ENCODE data around the gene MRPL43. TPM values are rescaled to one million over a fixed set of nuclear protein-coding genes. Genes with fewer than 3 reads are reported as not detected.
"Not testable (repeated sequence)": the region's sequence is repeated elsewhere in the genome, so short reads cannot be mapped to it uniquely, and the experiment has no call there.

Gene MRPL43
- 41.2 TPM for total RNA-seq

DNA sequence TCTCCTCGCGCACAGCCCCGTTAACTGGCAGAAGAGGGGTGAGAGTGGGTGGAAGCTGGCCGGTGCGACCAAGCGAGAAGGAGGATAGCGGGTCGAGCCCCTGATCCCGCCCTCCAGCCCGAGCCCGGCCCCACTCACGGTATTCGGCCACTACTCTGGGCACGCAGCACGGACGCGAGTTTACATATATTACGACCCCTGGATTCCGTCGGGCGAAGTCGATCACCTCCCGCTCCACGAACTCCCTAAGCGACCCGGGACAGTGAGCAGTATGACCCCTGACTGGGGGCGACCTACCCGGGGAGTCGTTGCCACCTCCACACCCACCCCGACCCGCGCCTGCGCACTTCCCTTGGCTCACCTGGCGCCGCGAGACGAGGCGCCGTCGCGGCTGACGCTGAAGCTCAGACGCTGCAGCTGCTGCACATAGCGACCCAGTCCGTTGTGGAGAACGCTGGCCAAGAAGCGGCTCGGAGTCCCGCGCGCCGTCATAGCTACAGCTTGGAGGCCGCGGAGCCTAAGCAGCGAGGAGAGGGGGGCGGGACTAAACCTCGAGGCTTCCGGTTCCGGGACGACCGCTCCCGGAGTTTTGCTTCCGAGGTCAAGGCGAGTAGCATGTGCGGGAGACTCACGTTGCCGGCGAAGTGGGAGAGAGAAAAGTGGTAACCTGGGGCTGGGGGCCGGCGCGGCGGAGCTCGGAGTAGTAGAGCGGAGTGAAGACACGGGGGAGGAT is at the start of gene MRPL43, which contains the start of gene TWNK:
TSS of gene MRPL43 (minus strand) at position 546 of the 733 bp plus-strand sequence. CDS start at position 492, 54 bp downstream.
TSS of gene TWNK (plus strand) at position 592 of the 733 bp plus-strand sequence. CDS start 668 bp downstream, outside the sequence.
- H3K27ac ChIP-seq (ENCODE audit: low read depth, low read length), result peak within 1 kb of the TSS; percentile 75
- peaks cover 46 to 51% (median 50%) of the 10 kb centered on the region in 3 donors for H3K36me3 ChIP-seq (ENCODE audit: control insufficient read depth in 3 of 3, insufficient read depth in 3 of 3, low read length in 3 of 3)

DNA sequence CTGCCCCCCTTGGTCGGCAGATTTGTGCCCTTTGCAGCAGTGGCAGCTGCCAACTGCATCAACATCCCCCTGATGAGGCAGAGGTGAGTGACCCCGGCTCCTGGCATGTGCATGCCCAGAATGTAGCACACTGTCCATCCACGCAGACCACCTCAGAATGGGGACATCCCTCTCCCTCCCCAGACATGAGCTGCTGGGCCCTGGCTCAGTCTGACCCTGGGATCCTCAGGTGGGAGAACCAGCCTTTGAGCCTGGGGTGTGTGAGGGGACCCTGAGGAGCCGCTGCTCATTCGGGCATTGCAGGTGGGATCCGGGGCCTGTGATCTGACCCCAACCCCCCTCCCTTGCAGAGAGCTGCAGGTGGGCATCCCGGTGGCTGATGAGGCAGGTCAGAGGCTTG is 49.4 kb upstream of the MRPL43 start:
- Histone ChIP-seq H3K27me3 (ENCODE audit: control insufficient read depth in 3 of 3, insufficient read depth in 3 of 3, low read length in 3 of 3) (no peaks in the 10 kb centered on the region), H3K4me1 (ENCODE audit: control insufficient read depth in 3 of 3, insufficient read depth in 3 of 3, low read length in 3 of 3) (peaks cover 11 to 20% (median 17%) of the 10 kb centered on the region in 3 donors), H3K9ac (ENCODE audit: low read depth in 1 of 3, low read length in 3 of 3) (no peak overlapping the region), H3K9me3 (ENCODE audit: control insufficient read depth in 3 of 3, low read length in 3 of 3) (no peaks in the 10 kb centered on the region), H3K36me3 (ENCODE audit: control insufficient read depth in 3 of 3, insufficient read depth in 3 of 3, low read length in 3 of 3) (peaks cover 32 to 49% (median 33%) of the 10 kb centered on the region in 3 donors), H3K27ac (ENCODE audit: low read depth, low read length) (no peak overlapping the region), H3K4me3 (ENCODE audit: low read length in 3 of 3) (no peak overlapping the region)

More for the DNA sequence above, at the start of gene MRPL43, which contains the start of gene TWNK:
- H3K9ac ChIP-seq (ENCODE audit: low read depth in 1 of 3, low read length in 3 of 3), result peak within 1 kb of the TSS; percentile 90 to 98 (median 91)
- H3K9me3 ChIP-seq (ENCODE audit: control insufficient read depth in 3 of 3, low read length in 3 of 3), result no peaks in the 10 kb centered on the region
- peaks cover 27 to 58% (median 38%) of the 10 kb centered on the region in 3 donors for H3K4me1 ChIP-seq (ENCODE audit: control insufficient read depth in 3 of 3, insufficient read depth in 3 of 3, low read length in 3 of 3)
- no peaks in the 10 kb centered on the region for H3K27me3 ChIP-seq (ENCODE audit: control insufficient read depth in 3 of 3, insufficient read depth in 3 of 3, low read length in 3 of 3)
- H3K4me3 ChIP-seq (ENCODE audit: low read length in 3 of 3), result peak within 1 kb of the TSS; percentile 95 to 100 (median 97)

DNA sequence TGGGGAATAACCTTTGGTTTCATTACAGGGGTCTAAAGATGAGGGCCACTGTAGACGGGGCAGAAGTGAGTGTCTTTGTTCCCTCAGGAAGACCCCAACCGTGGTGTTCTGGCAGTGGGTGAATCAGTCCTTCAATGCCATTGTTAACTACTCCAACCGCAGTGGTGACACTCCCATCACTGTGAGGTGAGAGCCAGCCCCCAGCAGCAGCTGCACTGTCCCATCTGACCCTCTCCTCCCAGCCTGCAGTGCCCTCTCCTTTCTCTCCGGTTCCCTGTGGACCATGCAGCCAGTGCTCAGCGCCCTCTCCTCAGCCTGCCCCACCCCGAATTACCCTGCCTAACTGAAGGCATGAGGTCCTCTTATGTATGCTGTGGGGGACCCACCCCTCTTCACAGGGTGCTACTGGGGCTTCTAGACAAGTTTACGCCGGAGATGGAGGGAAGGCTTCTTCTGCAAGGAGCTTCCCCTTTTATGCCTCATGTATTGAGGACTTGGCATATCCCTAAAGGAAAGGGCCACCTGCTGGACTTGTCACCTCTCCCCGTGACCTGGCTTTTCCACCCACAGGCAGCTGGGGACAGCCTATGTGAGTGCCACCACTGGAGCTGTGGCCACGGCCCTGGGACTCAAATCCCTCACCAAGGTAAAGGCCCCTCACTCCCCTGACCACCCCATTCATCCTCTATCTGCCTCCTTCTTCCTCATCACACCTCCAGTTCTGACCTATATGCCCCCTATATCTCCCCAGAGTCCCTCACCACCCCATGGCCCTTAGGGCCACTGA is 48.8 kb upstream of the MRPL43 start:
- H3K4me1 ChIP-seq (ENCODE audit: control insufficient read depth in 3 of 3, insufficient read depth in 3 of 3, low read length in 3 of 3), result peaks cover 16 to 23% (median 23%) of the 10 kb centered on the region in 3 donors
- H3K4me3 ChIP-seq (ENCODE audit: low read length in 3 of 3), result no peak overlapping the region
- no peaks in the 10 kb centered on the region for H3K9me3 ChIP-seq (ENCODE audit: control insufficient read depth in 3 of 3, low read length in 3 of 3)
- H3K27ac ChIP-seq (ENCODE audit: low read depth, low read length), result no peak overlapping the region
- no peak overlapping the region for H3K9ac ChIP-seq (ENCODE audit: low read depth in 1 of 3, low read length in 3 of 3)
- no peaks in the 10 kb centered on the region for H3K27me3 ChIP-seq (ENCODE audit: control insufficient read depth in 3 of 3, insufficient read depth in 3 of 3, low read length in 3 of 3)
- peaks cover 32 to 49% (median 33%) of the 10 kb centered on the region in 3 donors for H3K36me3 ChIP-seq (ENCODE audit: control insufficient read depth in 3 of 3, insufficient read depth in 3 of 3, low read length in 3 of 3)

- Histone ChIP-seq H3K27me3 (ENCODE audit: control insufficient read depth in 3 of 3, insufficient read depth in 3 of 3, low read length in 3 of 3) (no peaks in the 10 kb centered on the region), H3K36me3 (ENCODE audit: control insufficient read depth in 3 of 3, insufficient read depth in 3 of 3, low read length in 3 of 3) (peaks cover 32 to 49% (median 33%) of the 10 kb centered on the region in 3 donors)
These were observed 48.0 kb upstream of the MRPL43 start for GRCh38 chr10:101035314-101035713.

DNA sequence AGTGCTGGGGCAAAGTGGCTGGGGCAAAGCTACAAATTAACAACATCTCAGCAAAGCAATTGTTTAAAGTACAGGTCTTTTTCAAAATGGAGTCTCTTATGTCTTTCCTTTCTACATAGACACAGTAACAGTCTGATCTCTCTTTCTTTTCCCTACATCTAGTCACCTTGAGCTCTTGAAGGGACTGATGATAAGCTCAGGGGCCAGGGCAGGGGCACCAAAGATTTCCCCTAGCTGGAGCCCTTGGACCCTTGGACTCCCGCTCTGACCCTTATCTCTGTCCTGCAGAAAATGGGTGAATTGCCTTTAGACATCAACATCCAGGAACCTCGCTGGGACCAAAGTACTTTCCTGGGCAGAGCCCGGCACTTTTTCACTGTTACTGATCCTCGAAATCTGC is 47.1 kb upstream of the MRPL43 start:
- not testable (repeated sequence) for H3K27ac ChIP-seq (ENCODE audit: low read depth, low read length); H3K9ac ChIP-seq (ENCODE audit: low read depth in 1 of 3, low read length in 3 of 3); H3K4me3 ChIP-seq (ENCODE audit: low read length in 3 of 3); H3K9me3 ChIP-seq (ENCODE audit: control insufficient read depth in 3 of 3, low read length in 3 of 3); H3K27me3 ChIP-seq (ENCODE audit: control insufficient read depth in 3 of 3, insufficient read depth in 3 of 3, low read length in 3 of 3)
- Histone ChIP-seq H3K4me1 (ENCODE audit: control insufficient read depth in 3 of 3, insufficient read depth in 3 of 3, low read length in 3 of 3) (peaks cover 23 to 32% (median 29%) of the 10 kb centered on the region in 3 donors), H3K36me3 (ENCODE audit: control insufficient read depth in 3 of 3, insufficient read depth in 3 of 3, low read length in 3 of 3) (peaks cover 30 to 41% (median 32%) of the 10 kb centered on the region in 3 donors)

More at GRCh38 chr10:101035314-101035713, 48.0 kb upstream of the MRPL43 start:
- peaks cover 19 to 29% (median 26%) of the 10 kb centered on the region in 3 donors for H3K4me1 ChIP-seq (ENCODE audit: control insufficient read depth in 3 of 3, insufficient read depth in 3 of 3, low read length in 3 of 3)
- H3K4me3 ChIP-seq (ENCODE audit: low read length in 3 of 3), result no peak overlapping the region
- no peaks in the 10 kb centered on the region for H3K9me3 ChIP-seq (ENCODE audit: control insufficient read depth in 3 of 3, low read length in 3 of 3)
- H3K27ac ChIP-seq (ENCODE audit: low read depth, low read length), result no peak overlapping the region
- no peak overlapping the region for H3K9ac ChIP-seq (ENCODE audit: low read depth in 1 of 3, low read length in 3 of 3)

- Histone ChIP-seq H3K27ac (ENCODE audit: low read depth, low read length) (no peak overlapping the region), H3K27me3 (ENCODE audit: control insufficient read depth in 3 of 3, insufficient read depth in 3 of 3, low read length in 3 of 3) (no peaks in the 10 kb centered on the region), H3K4me1 (ENCODE audit: control insufficient read depth in 3 of 3, insufficient read depth in 3 of 3, low read length in 3 of 3) (peaks cover 23 to 32% (median 29%) of the 10 kb centered on the region in 3 donors), H3K9ac (ENCODE audit: low read depth in 1 of 3, low read length in 3 of 3) (peak overlapping the region in 1 of 3 donors; percentile 45), H3K9me3 (ENCODE audit: control insufficient read depth in 3 of 3, low read length in 3 of 3) (no peaks in the 10 kb centered on the region), H3K4me3 (ENCODE audit: low read length in 3 of 3) (peak overlapping the region in 1 of 3 donors; percentile 88), H3K36me3 (ENCODE audit: control insufficient read depth in 3 of 3, insufficient read depth in 3 of 3, low read length in 3 of 3) (peaks cover 30 to 35% (median 32%) of the 10 kb centered on the region in 3 donors)
These were observed 46.0 kb upstream of the MRPL43 start for GRCh38 chr10:101033276-101033675.

- H3K27me3 ChIP-seq (ENCODE audit: control insufficient read depth in 3 of 3, insufficient read depth in 3 of 3, low read length in 3 of 3), result no peaks in the 10 kb centered on the region
- peak overlapping the region; percentile 91 for H3K27ac ChIP-seq (ENCODE audit: low read depth, low read length)
- no peaks in the 10 kb centered on the region for H3K9me3 ChIP-seq (ENCODE audit: control insufficient read depth in 3 of 3, low read length in 3 of 3)
- peak overlapping the region; percentile 88 to 89 (median 88) for H3K4me3 ChIP-seq (ENCODE audit: low read length in 3 of 3)
- peaks cover 23 to 32% (median 29%) of the 10 kb centered on the region in 3 donors for H3K4me1 ChIP-seq (ENCODE audit: control insufficient read depth in 3 of 3, insufficient read depth in 3 of 3, low read length in 3 of 3)
- H3K36me3 ChIP-seq (ENCODE audit: control insufficient read depth in 3 of 3, insufficient read depth in 3 of 3, low read length in 3 of 3), result peaks cover 27 to 30% (median 30%) of the 10 kb centered on the region in 3 donors
- peak overlapping the region; percentile 63 to 87 (median 84) for H3K9ac ChIP-seq (ENCODE audit: low read depth in 1 of 3, low read length in 3 of 3)
These were observed 45.4 kb upstream of the MRPL43 start for GRCh38 chr10:101032637-101033224.

DNA sequence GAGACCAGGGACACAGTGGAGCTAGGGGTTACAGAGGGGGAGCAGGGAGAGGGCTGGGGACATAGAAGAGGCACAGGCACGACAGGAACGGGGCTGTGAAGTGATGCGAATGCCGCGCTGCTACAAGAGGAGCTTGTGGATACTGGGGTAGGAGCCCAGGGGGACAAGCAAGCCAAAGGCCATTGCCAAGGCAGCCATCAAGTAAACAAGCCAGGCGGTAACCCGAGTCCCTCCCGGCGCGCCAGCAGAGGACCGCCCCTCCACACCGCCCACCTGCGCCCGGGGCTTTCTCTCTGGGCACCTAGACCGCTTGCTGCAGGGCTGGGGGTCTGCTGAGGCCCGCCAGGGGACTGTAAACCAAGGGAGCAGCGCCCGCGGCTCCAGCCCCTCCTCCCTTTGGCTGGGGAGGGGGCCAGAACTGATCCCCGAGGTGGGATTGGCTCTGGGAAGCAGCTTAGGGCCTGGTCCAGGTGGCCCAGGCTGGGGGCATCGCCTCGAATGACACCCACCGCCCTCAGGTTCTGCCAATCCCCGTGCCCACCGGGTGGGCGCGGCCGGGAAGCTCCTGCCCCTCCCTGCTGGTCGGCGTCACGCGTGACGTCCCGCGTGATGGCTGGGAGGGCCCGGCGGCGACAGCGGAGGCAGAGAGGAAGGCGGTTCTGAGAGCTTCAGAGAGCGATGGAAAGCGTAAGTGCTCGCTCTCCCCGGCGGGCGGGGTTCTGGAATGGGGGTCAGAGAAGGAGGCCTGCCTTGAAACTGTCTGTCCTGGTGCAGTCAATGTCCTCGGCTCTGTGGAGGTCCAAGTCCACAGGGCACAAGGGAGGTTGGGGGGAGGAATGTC is 44.7 kb upstream of the MRPL43 start:
- peak overlapping the region; percentile 88 to 89 (median 88) for H3K4me3 ChIP-seq (ENCODE audit: low read length in 3 of 3)
- peak overlapping the region; percentile 91 for H3K27ac ChIP-seq (ENCODE audit: low read depth, low read length)
- H3K9ac ChIP-seq (ENCODE audit: low read depth in 1 of 3, low read length in 3 of 3), result peak overlapping the region; percentile 63 to 87 (median 84)
- peaks cover 22 to 23% (median 22%) of the 10 kb centered on the region in 3 donors for H3K36me3 ChIP-seq (ENCODE audit: control insufficient read depth in 3 of 3, insufficient read depth in 3 of 3, low read length in 3 of 3)
- no peaks in the 10 kb centered on the region for H3K27me3 ChIP-seq (ENCODE audit: control insufficient read depth in 3 of 3, insufficient read depth in 3 of 3, low read length in 3 of 3)
- H3K9me3 ChIP-seq (ENCODE audit: control insufficient read depth in 3 of 3, low read length in 3 of 3), result no peaks in the 10 kb centered on the region
- peaks cover 23 to 32% (median 29%) of the 10 kb centered on the region in 3 donors for H3K4me1 ChIP-seq (ENCODE audit: control insufficient read depth in 3 of 3, insufficient read depth in 3 of 3, low read length in 3 of 3)

Measured in skeletal muscle tissue (tissue), 4 donors.